MCF 10A (cell line): ENCODE data around the gene PSMG3. TPM values are rescaled to one million over a fixed set of nuclear protein-coding genes. Genes with fewer than 3 reads are reported as not detected.

Source experiments
- BruUV-seq: library from RNA; stranded (reverse); fragments of 400-500 nt; replicated peaks from 2 replicates; lab custom pipeline; 2021; lab: Mats Ljungman, UMichigan
- CTCF ChIA-PET: fragments of 300-600 bp; sonication (Branson Sonifier 250); formaldehyde crosslinking; extraction: SDS; loops from one replicate; lab custom pipeline; 2021; ENCODE audit warnings: antibody characterized with exemption, inconsistent platforms; lab: Yijun Ruan, JAX
- POLR2A ChIA-PET: fragments of 300-600, 350-650 bp; sonication (Branson Sonifier 250); formaldehyde crosslinking; extraction: SDS; loops from one replicate; lab custom pipeline; 2020; ENCODE audit warnings: antibody characterized with exemption, inconsistent platforms; lab: Yijun Ruan, JAX
- DNase-seq: peaks from one replicate; pipeline ENCODE4 v3.0.0-alpha.2; 2018; ENCODE audit not compliant: unreplicated experiment
- H3K27ac Mint-ChIP-seq: one replicate; pipeline ENCODE4 v1.8.0; 2022; ENCODE audit warnings: mild to moderate bottlenecking, low read depth, mixed read lengths; ENCODE audit not compliant: unreplicated experiment
- H3K27me3 Mint-ChIP-seq: one replicate; pipeline ENCODE4 v1.8.0; 2022; ENCODE audit warnings: mixed read lengths; ENCODE audit not compliant: insufficient read depth, unreplicated experiment
- H3K36me3 Mint-ChIP-seq: one replicate; pipeline ENCODE4 v1.8.0; 2022; ENCODE audit warnings: mild to moderate bottlenecking, moderate library complexity, mixed read lengths; ENCODE audit not compliant: insufficient read depth, unreplicated experiment
- H3K4me1 Mint-ChIP-seq: one replicate; pipeline ENCODE4 v1.8.0; 2022; ENCODE audit warnings: mixed read lengths; ENCODE audit not compliant: insufficient read depth, unreplicated experiment
- H3K4me3 Mint-ChIP-seq: one replicate; pipeline ENCODE4 v1.8.0; 2022; ENCODE audit warnings: mild to moderate bottlenecking, moderate library complexity, mixed read lengths; ENCODE audit not compliant: unreplicated experiment
- H3K9me3 Mint-ChIP-seq: one replicate; pipeline ENCODE4 v1.8.0; 2022; ENCODE audit warnings: mixed read lengths; ENCODE audit not compliant: unreplicated experiment
- CTCF ChIP-seq: fragments of 200-600 bp; IDR thresholded peaks from one replicate; pipeline ENCODE4 v1.8.0; 2022; ENCODE audit warnings: antibody characterized with exemption, mild to moderate bottlenecking; ENCODE audit not compliant: unreplicated experiment
- intact Hi-C: fragments of 100-400 bp; cut with micrococcal nuclease; formaldehyde crosslinking; loops from 2 replicates; pipeline ENCODE4 v1.14.1; 2022
- total RNA-seq: library from RNA; stranded (reverse); gene quantifications from 2 replicates; pipeline ENCODE4 v1.2.3, GENCODE V29; 2022

The PSMG3 gene
- total RNA-seq, 1 experiment from 2014 or later, result 42.1 TPM

DNA sequence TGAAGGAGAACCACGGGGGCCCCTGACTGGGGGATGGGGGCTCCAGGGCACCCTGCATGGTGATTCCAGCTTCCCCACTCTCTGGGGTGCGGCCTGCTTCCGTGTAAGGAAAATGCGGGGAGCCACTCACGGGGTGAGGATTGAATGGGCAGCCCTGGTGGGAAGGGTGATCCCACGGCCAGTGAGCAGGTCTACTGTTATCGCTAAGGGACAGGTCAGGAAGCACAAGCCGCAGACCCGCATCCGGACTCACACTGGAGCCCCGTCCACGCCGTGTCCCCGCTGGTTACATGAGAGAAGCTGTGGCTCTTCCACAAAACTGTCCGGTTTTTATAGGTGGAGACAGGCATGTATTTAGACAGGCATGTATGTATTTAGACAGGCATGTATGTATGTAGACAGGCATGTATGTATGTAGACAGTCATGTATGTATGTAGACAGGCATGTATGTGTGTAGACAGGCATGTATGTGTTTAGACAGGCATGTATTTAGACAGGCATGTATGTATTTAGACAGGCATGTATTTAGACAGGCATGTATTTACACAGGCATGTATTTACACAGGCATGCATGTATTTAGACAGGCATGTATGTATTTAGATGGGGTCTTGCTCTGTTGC is 5.7 kb downstream of the PSMG3 start:
- DNase-seq, result no peak
- H3K36me3 Mint-ChIP-seq, result peaks cover 25% of the 10 kb centered on the region
- H3K4me1 Mint-ChIP-seq, result peaks cover 36% of the 10 kb centered on the region
- intact Hi-C loops, result no loop called here
- CTCF ChIA-PET, result interaction anchor here (0.8 kb wide), 1 partner anchor 746 kb away, joined by 3 read pairs; no protein-coding TSS in a partner anchor
- no peak overlapping the region for H3K4me3 Mint-ChIP-seq
- BruUV-seq, result no TSS peak
- TF ChIP-seq CTCF, result no peak
- H3K27ac Mint-ChIP-seq, result peak overlapping the region; percentile 94
- POLR2A ChIA-PET, result interaction anchor here (0.6 to 1.7 kb wide), 4 partner anchors 8 to 733 kb away, joined by 3 to 11 read pairs (median 3); partner anchors contain the start of gene TMEM184A
- no peaks in the 10 kb centered on the region for H3K27me3 Mint-ChIP-seq
- no peaks in the 10 kb centered on the region for H3K9me3 Mint-ChIP-seq

DNA sequence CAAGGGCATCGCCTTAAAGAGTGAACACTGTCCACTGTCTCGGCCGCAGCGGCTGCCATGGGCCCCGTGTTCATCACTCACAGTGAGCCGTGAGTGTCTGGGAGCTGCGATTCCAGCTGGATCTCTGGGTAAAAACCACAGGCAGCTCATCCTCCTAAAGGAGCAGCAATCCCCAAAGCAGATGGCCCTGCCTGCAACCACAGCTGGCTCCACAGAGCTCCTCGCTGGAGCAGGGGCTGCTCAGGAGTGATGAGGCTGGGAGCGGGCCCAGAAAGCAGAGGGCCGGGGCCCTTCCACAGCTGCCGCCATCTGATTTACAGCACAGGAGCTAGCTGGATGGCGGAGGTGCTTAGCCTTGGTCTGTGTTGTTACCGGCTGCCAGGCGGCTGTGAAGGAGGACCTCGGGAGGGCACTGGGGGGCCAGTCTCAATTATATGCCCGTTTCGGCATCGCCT is 7.2 kb downstream of the PSMG3 start:
- Mint-ChIP-seq H3K4me3 (no peak overlapping the region), H3K9me3 (no peaks in the 10 kb centered on the region), H3K4me1 (peaks cover 21% of the 10 kb centered on the region), H3K36me3 (peaks cover 19% of the 10 kb centered on the region), H3K27me3 (no peaks in the 10 kb centered on the region), H3K27ac (peak overlapping the region; percentile 50)
- no peak for TF ChIP-seq CTCF
- BruUV-seq, result no TSS peak
- CTCF ChIA-PET, result interaction anchor here (0.5 to 0.7 kb wide), 2 partner anchors 35 to 81 kb away, joined by 3 read pairs; no protein-coding TSS in a partner anchor
- intact Hi-C loops, result no loop called here
- DNase-seq, result no peak
- POLR2A ChIA-PET, result no interaction called here

DNA sequence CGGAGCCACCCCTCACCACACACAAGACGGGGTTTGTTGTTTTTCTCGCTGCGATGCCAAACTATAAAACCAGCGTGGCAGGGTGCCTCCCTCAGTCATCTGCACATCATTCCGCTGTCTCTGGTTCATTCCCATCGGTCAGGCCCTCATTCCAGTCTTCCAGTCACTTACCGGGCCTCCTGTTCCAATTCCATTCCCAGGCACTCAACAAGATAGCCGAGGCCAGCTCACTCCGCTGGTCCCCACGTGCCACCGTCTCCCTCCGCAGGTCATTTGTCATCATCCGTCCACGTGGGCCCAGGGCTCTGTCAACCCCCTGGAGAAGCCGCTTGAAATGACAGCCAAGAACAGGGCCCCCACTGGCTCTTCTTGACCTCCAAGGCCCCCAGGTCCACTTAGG is 7.7 kb downstream of the PSMG3 start:
- Mint-ChIP-seq H3K27me3 (no peaks in the 10 kb centered on the region), H3K27ac (peak overlapping the region; percentile 50), H3K4me1 (peaks cover 16% of the 10 kb centered on the region), H3K9me3 (no peaks in the 10 kb centered on the region), H3K4me3 (no peak overlapping the region), H3K36me3 (peaks cover 14% of the 10 kb centered on the region)
- ChIA-PET POLR2A (no interaction called here), CTCF (interaction anchor here (0.5 kb wide), 1 partner anchor 35 kb away, joined by 3 read pairs; no protein-coding TSS in a partner anchor)
- DNase-seq, result no peak
- no TSS peak for BruUV-seq
- no peak for TF ChIP-seq CTCF
- intact Hi-C loops, result no loop called here

- ChIA-PET POLR2A (no interaction called here), CTCF (interaction anchor here (0.6 to 1.0 kb wide), 2 partner anchors 18 to 87 kb away, joined by 3 read pairs; no protein-coding TSS in a partner anchor)
- Mint-ChIP-seq H3K27me3 (no peaks in the 10 kb centered on the region), H3K4me3 (no peak overlapping the region), H3K4me1 (peaks cover 15% of the 10 kb centered on the region), H3K27ac (peak overlapping the region; percentile 50), H3K36me3 (peaks cover 6% of the 10 kb centered on the region), H3K9me3 (no peaks in the 10 kb centered on the region)
- TF ChIP-seq CTCF, result no peak
- intact Hi-C loops, result no loop called here
- BruUV-seq, result no TSS peak
- DNase-seq, result no peak
These were observed 8.5 kb downstream of the PSMG3 start for GRCh38 chr7:1561036-1561940.
